T-cell (primary cell): ENCODE measurements around the gene SLC25A42. TPM values are rescaled to one million over a fixed set of nuclear protein-coding genes. Genes with fewer than 3 reads are reported as not detected.

Experiments used
- ATAC-seq, 4 experiments: fragments of 200-7000 bp in 3 of 4; fragments of 150-1000 bp in 1 of 4; cut with Tn5 transposase; replicated peaks in 1 of 4; 1 replicate in 3 of 4; 2 replicates in 1 of 4; pipeline ENCODE4 v1.10.0; 2021; ENCODE audit warnings: moderate library complexity in 3 of 4, mild to moderate bottlenecking in 2 of 4, moderate number of reproducible peaks in 1 of 4
- CTCF ChIA-PET, 2 donors: fragments of 300-600 bp; sonication (Branson Sonifier 250); formaldehyde crosslinking; loops; one replicate each; lab custom pipeline; 2022; ENCODE audit warnings: antibody characterized with exemption in 2 of 2; lab: Charles Lee
- POLR2A ChIA-PET, 2 donors: fragments of 300-600 bp; sonication (Branson Sonifier 250); formaldehyde crosslinking; loops; one replicate each; lab custom pipeline; 2022; ENCODE audit warnings: antibody characterized with exemption in 2 of 2; lab: Charles Lee
- DNase-seq, 35 experiments: peaks; one replicate each; pipeline versions ENCODE4 v3.0.0 to v3.0.0-alpha.2; 2013 to 2023
- H3K27ac ChIP-seq: one replicate; pipeline ENCODE4 v1.5.1; 2013; ENCODE audit warnings: low read length
- H3K27me3 ChIP-seq, 2 experiments: replicated peaks in 1 of 2; 1 replicate in 1 of 2; 2 replicates in 1 of 2; pipeline versions ENCODE4 v1.6.1 to v1.7.0; 2013; ENCODE audit warnings: low read length in 1 of 2, mixed read lengths in 1 of 2; ENCODE audit not compliant: control insufficient read depth in 2 of 2, insufficient read depth in 2 of 2; ENCODE audit errors: extremely low read depth in 1 of 2
- H3K36me3 ChIP-seq, 2 donors: 1 replicate in 1 of 2; 2 replicates in 1 of 2; pipeline versions ENCODE4 v1.6.1 to v1.7.0; 2013; ENCODE audit warnings: low read length in 1 of 2; ENCODE audit not compliant: control insufficient read depth in 2 of 2, insufficient read depth in 1 of 2; ENCODE audit errors: extremely low read depth in 1 of 2
- H3K4me1 ChIP-seq, 2 experiments: 1 replicate in 1 of 2; 2 replicates in 1 of 2; pipeline versions ENCODE4 v1.6.1 to v1.7.0; 2013; ENCODE audit warnings: low read length in 2 of 2, mixed read lengths in 1 of 2; ENCODE audit not compliant: insufficient read depth in 2 of 2, control insufficient read depth in 1 of 2; ENCODE audit errors: extremely low read depth in 1 of 2
- H3K4me3 ChIP-seq, 2 donors: 1 replicate in 1 of 2; 2 replicates in 1 of 2; pipeline versions ENCODE4 v1.5.1 to v1.7.0; 2013; ENCODE audit warnings: mild to moderate bottlenecking in 2 of 2, low read length in 1 of 2, moderate library complexity in 1 of 2; ENCODE audit not compliant: control insufficient read depth in 1 of 2; ENCODE audit errors: extremely low read depth in 1 of 2
- H3K9me3 ChIP-seq: 2 replicates; pipeline ENCODE4 v1.7.0; 2013
- H3K27ac Mint-ChIP-seq, 2 donors: one replicate each; pipeline ENCODE4 v1.8.0; 2020 to 2021; ENCODE audit warnings: mild to moderate bottlenecking in 2 of 2, mixed read lengths in 2 of 2
- H3K27me3 Mint-ChIP-seq, 2 donors: one replicate each; pipeline ENCODE4 v1.8.0; 2021 to 2022; ENCODE audit warnings: mixed read lengths in 2 of 2
- H3K36me3 Mint-ChIP-seq: one replicate; pipeline ENCODE4 v1.8.0; 2021; ENCODE audit warnings: mixed read lengths
- H3K4me1 Mint-ChIP-seq, 3 donors: one replicate each; pipeline ENCODE4 v1.8.0; 2020 to 2022; ENCODE audit warnings: mixed read lengths in 3 of 3, mild to moderate bottlenecking in 1 of 3
- H3K4me3 Mint-ChIP-seq, 3 donors: one replicate each; pipeline ENCODE4 v1.8.0; 2020 to 2022; ENCODE audit warnings: mild to moderate bottlenecking in 3 of 3, mixed read lengths in 3 of 3, moderate library complexity in 3 of 3
- H3K9me3 Mint-ChIP-seq, 3 donors: one replicate each; pipeline ENCODE4 v1.8.0; 2020 to 2022; ENCODE audit warnings: mixed read lengths in 3 of 3
- WGBS: methylation state at CpG from one replicate; pipeline ENCODE4 v1.1.5; 2013; ENCODE audit warnings: missing lambda C conversion rate; ENCODE audit not compliant: insufficient coverage; 5-methylcytosine and 5-hydroxymethylcytosine counted together
- total RNA-seq, 35 experiments: library from RNA in 6 of 35; stranded (reverse) in 6 of 35; fragments of 120-200 nt in 1 of 35; gene quantifications; one replicate each; pipeline versions ENCODE4 v1.2.1 to v1.2.4 and lab custom pipeline; 2013 to 2026

The SLC25A42 gene
- total RNA-seq, 5 donors from 2014 or later (not counting 1 experiment from before 2014, with no cell fraction given), result 24.9 to 35.0 (median 30.5) TPM

DNA sequence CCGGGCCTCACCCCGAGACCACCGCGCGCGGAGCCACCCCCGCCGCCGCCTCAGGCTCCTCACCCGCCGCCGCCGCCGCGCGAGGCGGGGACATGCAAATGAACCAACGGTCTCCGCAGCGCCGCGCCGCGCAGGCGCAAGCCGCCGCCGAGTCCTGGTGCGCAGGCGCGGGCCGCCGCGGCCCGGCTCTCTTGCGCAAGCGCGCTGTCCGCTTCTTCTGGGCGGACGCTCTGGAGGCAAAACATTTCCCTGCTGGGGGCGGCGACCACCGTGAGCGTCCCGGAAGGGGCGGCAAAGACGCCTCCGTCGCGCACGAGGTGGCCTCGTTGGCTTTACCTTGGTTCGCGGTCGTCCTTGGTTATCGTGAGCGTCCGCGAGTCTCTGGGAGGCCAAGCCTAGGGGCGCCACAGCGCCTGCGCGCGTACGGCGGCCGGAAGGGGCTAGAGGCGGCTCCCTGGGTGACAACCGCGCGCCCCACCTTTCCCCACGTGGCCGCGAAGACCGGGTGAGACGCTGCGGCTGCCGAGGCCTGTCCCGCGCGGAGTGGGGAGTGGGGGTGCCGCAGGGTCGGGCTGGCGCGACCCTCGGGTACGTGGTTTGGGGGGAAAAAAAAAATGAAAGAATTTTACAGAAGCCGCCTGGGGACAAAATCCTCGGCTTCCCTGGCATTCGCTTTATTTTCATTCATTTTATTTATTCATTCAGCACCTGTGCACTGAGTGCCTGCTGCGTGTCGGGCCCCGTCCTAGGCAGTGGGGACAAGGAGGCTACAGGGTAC, 30.2 kb upstream of the SLC25A42 start, which contains the start of the genes ARMC6 and SUGP2:
Gene ARMC6 (plus strand): TSS at position 178 of the 778 bp plus-strand sequence. CDS start 607 bp downstream, outside the sequence.
Gene SUGP2 (minus strand): TSS at position 92 of the 778 bp plus-strand sequence. CDS start 2,446 bp downstream, outside the sequence.
- Mint-ChIP-seq H3K27ac (peak within 1 kb of the TSS; percentile 88 to 92), H3K4me1 (peaks cover 20 to 40% (median 35%) of the 10 kb centered on the region in 3 donors), H3K4me3 (peak within 1 kb of the TSS; percentile 82 to 89 (median 89)), H3K27me3 (no peaks in the 10 kb centered on the region), H3K36me3 (peaks cover 9% of the 10 kb centered on the region), H3K9me3 (no peaks in the 10 kb centered on the region)
- peak within 1 kb of the TSS; percentile 80 to 93 for H3K4me3 ChIP-seq
- H3K27ac ChIP-seq, result peak within 1 kb of the TSS; percentile 76
- H3K9me3 ChIP-seq, result no peaks in the 10 kb centered on the region
- ATAC-seq, result peak; percentile 79 to 86 (median 86)
- CTCF ChIA-PET, result interaction anchor here in 1 of 2 donors (0.7 kb wide), 1 partner anchor 190 kb away, joined by 3 read pairs; no protein-coding TSS in a partner anchor
- under 1% methylated on average over 80 of the region's 94 CpGs for WGBS
- H3K36me3 ChIP-seq, result peaks cover 5 to 19% of the 10 kb centered on the region in 2 donors
- H3K27me3 ChIP-seq, result no peaks in the 10 kb centered on the region
- peaks cover 12 to 27% of the 10 kb centered on the region in 2 experiments for H3K4me1 ChIP-seq
- peak; percentile 79 to 94 (median 87) for DNase-seq
- POLR2A ChIA-PET, result no interaction called here

DNA sequence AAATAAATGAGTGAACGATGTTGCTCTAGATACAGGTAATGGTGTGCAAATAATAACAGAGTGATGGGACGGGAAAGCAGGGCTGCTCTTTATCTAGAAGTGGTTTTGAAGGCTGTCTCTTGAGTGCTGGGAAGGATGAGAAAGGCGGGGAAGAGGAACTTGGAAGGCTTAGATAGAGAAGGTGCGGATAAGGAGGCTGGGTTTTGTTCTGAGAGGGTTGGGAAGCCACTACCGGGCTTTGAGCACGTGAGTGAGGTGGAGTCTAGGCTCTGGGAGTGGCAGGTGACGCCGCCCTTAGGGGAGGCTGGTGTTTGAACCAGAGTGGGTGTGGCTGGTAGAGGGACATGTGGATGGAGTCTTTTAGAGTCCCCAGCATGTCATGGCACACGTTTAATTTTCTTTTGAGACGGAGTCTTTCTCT, 29.6 kb upstream of the SLC25A42 start:
- no peaks in the 10 kb centered on the region for H3K9me3 Mint-ChIP-seq
- peaks cover 23 to 42% (median 37%) of the 10 kb centered on the region in 3 donors for H3K4me1 Mint-ChIP-seq
- no peaks in the 10 kb centered on the region for H3K27me3 Mint-ChIP-seq
- 0% methylated on average over 9 of the region's 10 CpGs for WGBS
- ChIA-PET CTCF (no interaction called here), POLR2A (no interaction called here)
- H3K4me3 Mint-ChIP-seq, result peak overlapping the region; percentile 75 to 89 (median 78)
- H3K27ac Mint-ChIP-seq, result peak overlapping the region; percentile 57 to 92
- H3K27ac ChIP-seq, result peak overlapping the region; percentile 76
- peak; percentile 9 to 77 (median 57) for DNase-seq
- H3K4me3 ChIP-seq, result peak overlapping the region; percentile 67 to 77
- H3K9me3 ChIP-seq, result no peaks in the 10 kb centered on the region
- no peaks in the 10 kb centered on the region for H3K27me3 ChIP-seq
- peak; percentile 36 to 60 (median 48) for ATAC-seq
- H3K36me3 Mint-ChIP-seq, result peaks cover 8% of the 10 kb centered on the region
- H3K36me3 ChIP-seq, result peaks cover 1 to 21% of the 10 kb centered on the region in 2 donors
- peaks cover 12 to 31% of the 10 kb centered on the region in 2 experiments for H3K4me1 ChIP-seq

DNA sequence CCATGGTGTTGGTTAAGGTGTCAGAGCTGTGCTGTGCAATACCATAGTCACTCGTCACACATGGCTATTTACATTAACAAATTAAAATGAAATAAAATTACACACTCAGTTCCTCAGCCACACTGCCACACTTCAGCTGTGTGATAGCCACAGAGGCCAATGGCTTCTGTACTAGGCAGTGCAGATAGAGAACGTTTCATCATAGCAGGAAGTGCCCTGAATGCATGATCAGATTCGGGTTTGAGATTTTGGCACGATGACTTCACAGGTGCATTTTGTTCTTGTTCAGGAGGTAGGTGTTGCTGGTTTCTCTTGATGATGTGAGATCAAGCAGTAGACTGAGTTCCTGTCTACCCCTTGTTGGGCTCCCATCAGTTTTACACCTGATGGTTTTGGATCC, 23.9 kb upstream of the SLC25A42 start:
- ChIA-PET CTCF (no interaction called here), POLR2A (no interaction called here)
- H3K9me3 ChIP-seq, result no peaks in the 10 kb centered on the region
- peaks cover 5% of the 10 kb centered on the region for H3K36me3 Mint-ChIP-seq
- no peaks in the 10 kb centered on the region for H3K9me3 Mint-ChIP-seq
- no peak overlapping the region for H3K4me3 ChIP-seq
- DNase-seq (peak in 24 of 35 experiments; percentile 17 to 68 (median 32)), ATAC-seq (peak; percentile 61 to 98 (median 78))
- no peaks in the 10 kb centered on the region for H3K27me3 ChIP-seq
- H3K27ac ChIP-seq, result peak overlapping the region; percentile 68
- H3K4me3 Mint-ChIP-seq, result peak overlapping the region in 1 of 3 donors; percentile 8
- H3K27ac Mint-ChIP-seq, result peak overlapping the region; percentile 79 to 80
- H3K4me1 Mint-ChIP-seq, result peaks cover 21 to 34% (median 29%) of the 10 kb centered on the region in 3 donors
- H3K27me3 Mint-ChIP-seq, result no peaks in the 10 kb centered on the region
- 4% methylated on average over 3 of the region's 4 CpGs for WGBS
- H3K4me1 ChIP-seq, result peaks cover 10 to 19% of the 10 kb centered on the region in 2 experiments
- peaks cover 8 to 29% of the 10 kb centered on the region in 2 donors for H3K36me3 ChIP-seq

DNA sequence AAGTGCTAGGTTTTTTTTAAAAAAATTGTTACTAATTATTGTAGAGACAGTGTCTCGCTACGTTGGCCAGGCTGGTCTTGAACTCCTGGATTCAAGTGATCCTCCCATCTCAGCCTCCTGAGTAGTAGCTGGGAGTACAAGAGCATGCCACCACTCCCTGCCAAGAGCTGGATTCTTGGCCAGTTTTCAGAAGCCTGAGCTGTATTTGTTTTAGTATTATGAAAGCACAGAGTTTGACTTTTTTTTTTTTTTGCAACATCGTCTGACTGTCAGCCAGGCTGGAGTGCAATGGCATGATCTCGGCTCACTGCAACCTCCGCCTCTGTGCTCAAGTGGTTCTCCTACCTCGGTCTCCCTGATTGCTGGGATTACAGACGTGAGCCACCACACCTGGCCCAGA, 23.4 kb upstream of the SLC25A42 start:
- H3K4me3 ChIP-seq, result no peak overlapping the region
- peaks cover 8 to 30% of the 10 kb centered on the region in 2 donors for H3K36me3 ChIP-seq
- no peak for DNase-seq
- Mint-ChIP-seq H3K27me3 (no peaks in the 10 kb centered on the region), H3K4me1 (peaks cover 21 to 30% (median 27%) of the 10 kb centered on the region in 3 donors), H3K27ac (peak overlapping the region; percentile 79 to 80), H3K4me3 (peak overlapping the region in 1 of 3 donors; percentile 8), H3K9me3 (no peaks in the 10 kb centered on the region), H3K36me3 (peaks cover 9% of the 10 kb centered on the region)
- no peaks in the 10 kb centered on the region for H3K9me3 ChIP-seq
- POLR2A ChIA-PET, result no interaction called here
- H3K27me3 ChIP-seq, result no peaks in the 10 kb centered on the region
- CTCF ChIA-PET, result interaction anchor here in 1 of 2 donors (0.6 kb wide), 1 partner anchor 243 kb away, joined by 6 read pairs; no protein-coding TSS in a partner anchor
- H3K4me1 ChIP-seq, result peaks cover 10 to 19% of the 10 kb centered on the region in 2 experiments
- peak overlapping the region; percentile 68 for H3K27ac ChIP-seq
- 89% methylated on average over 6 of the region's 7 CpGs for WGBS
- no peak for ATAC-seq

DNA sequence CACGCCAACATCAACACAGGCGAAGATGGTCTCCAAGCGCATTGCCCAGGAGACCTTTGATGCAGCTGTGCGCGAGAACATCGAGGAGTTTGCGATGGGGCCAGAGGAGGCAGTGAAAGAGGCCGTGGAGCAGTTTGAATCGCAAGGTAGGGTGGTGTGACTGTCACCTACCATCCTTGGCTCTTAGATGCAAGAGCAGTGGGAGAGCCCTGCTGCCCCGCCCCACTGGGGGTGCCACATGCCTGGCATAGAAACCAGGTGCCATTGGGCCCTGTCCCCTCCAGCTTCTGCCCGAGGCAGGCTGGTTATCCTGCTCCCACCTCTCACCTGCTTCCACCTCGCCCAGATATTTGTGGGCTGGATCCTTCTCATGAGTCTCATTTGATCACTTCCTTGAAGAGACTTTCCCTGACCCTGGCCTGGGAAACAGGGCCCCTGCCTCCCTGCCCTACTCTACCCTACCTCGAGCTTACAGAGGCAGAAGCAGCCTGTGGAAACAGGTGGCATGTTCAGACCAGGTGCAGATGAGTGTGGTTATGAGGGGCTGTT, 21.0 kb upstream of the SLC25A42 start:
- H3K4me1 ChIP-seq, result peaks cover 10 to 19% of the 10 kb centered on the region in 2 experiments
- peaks cover 19 to 21% (median 20%) of the 10 kb centered on the region in 3 donors for H3K4me1 Mint-ChIP-seq
- no peaks in the 10 kb centered on the region for H3K27me3 ChIP-seq
- H3K9me3 ChIP-seq, result no peaks in the 10 kb centered on the region
- CTCF ChIA-PET, result no interaction called here
- H3K36me3 Mint-ChIP-seq, result peaks cover 13% of the 10 kb centered on the region
- H3K27ac ChIP-seq, result no peak overlapping the region
- ATAC-seq (no peak), DNase-seq (no peak)
- no peak overlapping the region for H3K4me3 ChIP-seq
- WGBS, result 96% methylated on average over 12 of the region's 13 CpGs
- no peaks in the 10 kb centered on the region for H3K9me3 Mint-ChIP-seq
- H3K27me3 Mint-ChIP-seq, result no peaks in the 10 kb centered on the region
- POLR2A ChIA-PET, result no interaction called here
- no peak overlapping the region for H3K27ac Mint-ChIP-seq
- peaks cover 8 to 32% of the 10 kb centered on the region in 2 donors for H3K36me3 ChIP-seq
- no peak overlapping the region for H3K4me3 Mint-ChIP-seq

DNA sequence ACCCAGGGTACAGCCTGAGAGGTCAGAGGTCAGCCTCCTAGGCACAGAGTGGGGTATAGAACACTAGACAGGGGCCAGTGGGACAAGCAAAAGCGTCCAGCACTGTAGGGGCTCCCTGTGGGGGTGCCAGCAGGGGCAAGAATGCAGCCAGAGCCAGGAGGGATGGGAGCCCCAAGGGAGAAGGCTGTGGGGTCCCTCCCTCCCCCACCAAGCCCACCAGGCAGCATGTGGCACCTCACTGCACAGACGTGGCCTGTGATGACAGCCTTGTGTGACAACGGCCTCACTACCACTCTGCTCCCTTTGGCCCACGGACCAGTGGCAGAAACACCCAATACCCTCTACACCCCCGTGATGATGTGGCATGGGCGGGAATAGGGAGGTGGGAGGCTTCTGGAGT, 20.3 kb upstream of the SLC25A42 start:
- peaks cover 8 to 32% of the 10 kb centered on the region in 2 donors for H3K36me3 ChIP-seq
- H3K36me3 Mint-ChIP-seq, result peaks cover 13% of the 10 kb centered on the region
- no peaks in the 10 kb centered on the region for H3K27me3 Mint-ChIP-seq
- H3K4me3 Mint-ChIP-seq, result no peak overlapping the region
- H3K27ac Mint-ChIP-seq, result no peak overlapping the region
- H3K9me3 Mint-ChIP-seq, result no peaks in the 10 kb centered on the region
- H3K4me1 ChIP-seq, result peaks cover 10 to 19% of the 10 kb centered on the region in 2 experiments
- H3K4me3 ChIP-seq, result no peak overlapping the region
- peaks cover 19 to 21% (median 20%) of the 10 kb centered on the region in 3 donors for H3K4me1 Mint-ChIP-seq
- 55% methylated on average over 2 of the region's 6 CpGs for WGBS
- no peak for ATAC-seq
- ChIA-PET POLR2A (no interaction called here), CTCF (no interaction called here)
- DNase-seq, result no peak
- no peak overlapping the region for H3K27ac ChIP-seq
- no peaks in the 10 kb centered on the region for H3K9me3 ChIP-seq
- H3K27me3 ChIP-seq, result no peaks in the 10 kb centered on the region
